HepG2 (cell line): ENCODE measurements around the gene EPB41. TPM values are rescaled to one million over a fixed set of nuclear protein-coding genes. Genes with fewer than 3 reads are reported as not detected.

Source experiments
- ATAC-seq: fragments of 200-7000 bp; cut with Tn5 transposase; 3 replicates; pipeline ENCODE4 v1.9.1; 2020; ENCODE audit warnings: mild to moderate bottlenecking, moderate library complexity
- BruUV-seq: library from RNA; stranded (reverse); fragments of 400-500 nt; replicated peaks from 2 replicates; lab custom pipeline; 2021; lab: Mats Ljungman, UMichigan
- CTCF ChIA-PET: fragments of 300-600 bp; formaldehyde crosslinking; extraction: SDS; loops from one replicate; lab custom pipeline; 2021; ENCODE audit warnings: low total read pairs, inconsistent platforms, low intra/inter-chr PET ratio; lab: Yijun Ruan, JAX
- POLR2A ChIA-PET: fragments of 350-600 bp; sonication (Branson Sonifier 250); formaldehyde crosslinking; loops from one replicate; lab custom pipeline; 2020; ENCODE audit warnings: antibody characterized with exemption, inconsistent platforms; lab: Yijun Ruan, JAX
- DNase-seq: peaks from one replicate; pipeline ENCODE4 v3.0.0-alpha.2; 2015; ENCODE audit warnings: low spot score
- FAIRE-seq: peaks from 3 replicates; lab custom pipeline; 2011; peaks lifted over from hg19 to GRCh38; lab: Jason Lieb, UNC
- H2AFZ ChIP-seq: one replicate; pipeline ENCODE4 v1.6.1; 2011; ENCODE audit warnings: low read length, inconsistent platforms
- H3K27ac ChIP-seq: fragments of 300-600 bp; 3 replicates; pipeline ENCODE4 v1.8.0; 2011; ENCODE audit warnings: mixed run types, mild to moderate bottlenecking, mixed read lengths, low read length, inconsistent platforms; ENCODE audit not compliant: insufficient read depth; ENCODE audit errors: extremely low read length
- H3K27me3 ChIP-seq, 2 experiments: fragments of 200-600 bp in 1 of 2; 2 replicates in 1 of 2; 3 replicates in 1 of 2; pipeline versions ENCODE4 v1.6.0 to v1.8.0; 2011; ENCODE audit warnings: low read length in 2 of 2, mild to moderate bottlenecking in 2 of 2, moderate library complexity in 2 of 2, inconsistent platforms in 1 of 2; ENCODE audit not compliant: insufficient read depth in 2 of 2, control insufficient read depth in 1 of 2
- H3K36me3 ChIP-seq, 2 experiments: fragments of 200-600 bp in 1 of 2; replicated peaks in 1 of 2; 2 replicates in 1 of 2; 3 replicates in 1 of 2; pipeline versions ENCODE4 v1.5.1 to v1.8.0; 2011; ENCODE audit warnings: low read length in 2 of 2, inconsistent platforms in 1 of 2; ENCODE audit not compliant: insufficient read depth in 2 of 2, control insufficient read depth in 1 of 2
- H3K4me1 ChIP-seq: 2 replicates; pipeline ENCODE4 v1.5.1; 2012; ENCODE audit warnings: low read length, inconsistent platforms; ENCODE audit not compliant: insufficient read depth
- H3K4me2 ChIP-seq: 2 replicates; pipeline ENCODE4 v1.6.0; 2011; ENCODE audit warnings: low read depth, low read length, inconsistent platforms
- H3K4me3 ChIP-seq, 3 experiments: fragments of 200-600 bp in 1 of 3; sonication (generic), shearing (Covaris generic) in 1 of 3; replicated peaks in 1 of 3; 2 replicates each; pipeline ENCODE4 v1.5.1; 2011 to 2016; ENCODE audit warnings: low read length in 3 of 3, inconsistent platforms in 2 of 3, low read depth in 2 of 3, mild to moderate bottlenecking in 2 of 3, control low read depth in 1 of 3, mixed read lengths in 1 of 3; ENCODE audit not compliant: insufficient read depth in 1 of 3
- H3K79me2 ChIP-seq: one replicate; pipeline ENCODE4 v1.6.1; 2011; ENCODE audit warnings: low read length, inconsistent platforms; ENCODE audit not compliant: insufficient read depth
- H3K9ac ChIP-seq: 2 replicates; pipeline ENCODE4 v1.6.0; 2011; ENCODE audit warnings: mild to moderate bottlenecking, low read depth, low read length, inconsistent platforms; ENCODE audit not compliant: insufficient read depth
- H3K9me3 ChIP-seq: 2 replicates; pipeline ENCODE4 v1.5.1; 2012; ENCODE audit warnings: mild to moderate bottlenecking, low read length
- H4K20me1 ChIP-seq: 2 replicates; pipeline ENCODE4 v1.6.0; 2011; ENCODE audit warnings: inconsistent platforms, mild to moderate bottlenecking, low read length, moderate library complexity; ENCODE audit not compliant: insufficient read depth
- AGO2 ChIP-seq: fragments of 200-400 bp; formaldehyde crosslinking; optimal IDR thresholded peaks from 2 replicates; pipeline ENCODE3; 2017; ENCODE audit warnings: mild to moderate bottlenecking, low read depth, low read length, moderate library complexity
- HOXA7 ChIP-seq: sonication (generic); formaldehyde crosslinking; IDR thresholded peaks from 2 replicates; pipeline ENCODE4 v1.8.1; 2022; ENCODE audit warnings: mild to moderate bottlenecking, missing genetic modification reagents, moderate library complexity
- MBNL3 ChIP-seq: fragments of 250-450 bp; sonication (Bioruptor Pico); conservative IDR thresholded peaks from 2 replicates; pipeline ENCODE4 v1.8.0; 2022; ENCODE audit warnings: mild to moderate bottlenecking, inconsistent platforms
- SOX13 ChIP-seq, 3 experiments: fragments of 450-650 bp in 1 of 3; sonication (generic) in 1 of 3; formaldehyde crosslinking in 1 of 3; IDR thresholded peaks in 2 of 3; conservative IDR thresholded peaks in 1 of 3; 2 replicates each; pipeline versions ENCODE4 v1.5.0 to v1.6.1; 2016 to 2020; ENCODE audit warnings: antibody characterized with exemption in 1 of 3, mild to moderate bottlenecking in 1 of 3, missing compliant biosample characterization in 1 of 3, missing genetic modification reagents in 1 of 3, moderate library complexity in 1 of 3
- TOE1 ChIP-seq: sonication (generic); formaldehyde crosslinking; IDR thresholded peaks from 2 replicates; pipeline ENCODE4 v1.4.0; 2020; ENCODE audit warnings: mild to moderate bottlenecking, missing genetic modification reagents
- ZBED4 ChIP-seq: sonication (generic); formaldehyde crosslinking; IDR thresholded peaks from 2 replicates; pipeline ENCODE4 v1.4.0; 2020; ENCODE audit warnings: missing genetic modification reagents, borderline replicate concordance
- ZFP91 ChIP-seq: sonication (generic); formaldehyde crosslinking; IDR thresholded peaks from 2 replicates; pipeline ENCODE4 v1.9.0; 2022; ENCODE audit warnings: missing genetic modification reagents, mild to moderate bottlenecking, borderline replicate concordance
- ZFY ChIP-seq: sonication (generic); formaldehyde crosslinking; IDR thresholded peaks from 2 replicates; pipeline ENCODE4 v1.4.0; 2020; ENCODE audit warnings: missing genetic modification reagents
- ZNF577 ChIP-seq: sonication (generic); formaldehyde crosslinking; IDR thresholded peaks from 2 replicates; pipeline ENCODE4 v1.4.0; 2020; ENCODE audit warnings: mild to moderate bottlenecking, low read depth, missing genetic modification reagents, borderline replicate concordance
- ZNF644 ChIP-seq: IDR thresholded peaks from 2 replicates; pipeline ENCODE4 v1.6.1; 2016; ENCODE audit warnings: low read depth
- ZNF674 ChIP-seq: sonication (generic); formaldehyde crosslinking; IDR thresholded peaks from 2 replicates; pipeline ENCODE4 v1.5.0; 2020; ENCODE audit warnings: low read depth, mild to moderate bottlenecking, missing genetic modification reagents
- ZNF768 ChIP-seq: sonication (generic); formaldehyde crosslinking; IDR thresholded peaks from 2 replicates; pipeline ENCODE4 v1.4.0; 2020; ENCODE audit warnings: missing genetic modification reagents
- WGBS: methylation state at CpG from one replicate; pipeline ENCODE4 v1.1.6; 2017; ENCODE audit warnings: low lambda C conversion rate; 5-methylcytosine and 5-hydroxymethylcytosine counted together
- in situ Hi-C: cut with HindIII; loops from 2 replicates; pipeline ENCODE4 v1.10.0; 2017; ENCODE audit warnings: low pct_unique_long_range_greater_than_20kb; ENCODE audit not compliant: extremely low pct_ligation_motif_present
- intact Hi-C: fragments of 100-400 bp; cut with micrococcal nuclease; formaldehyde crosslinking; loops from one replicate; pipeline ENCODE4 v1.10.0; 2022; ENCODE audit not compliant: unreplicated experiment
- polyA plus RNA-seq, 8 experiments: library from polyadenylated mRNA; depleted of rRNA in 3 of 8; stranded (reverse) in 7 of 8; unstranded in 1 of 8; fragments of >200 nt; fragmentation: Illumina TruSeq in 4 of 8; extraction: Trizol in 4 of 8; gene quantifications; 2 replicates each; pipeline versions ENCODE4 v1.2.1 to v1.2.3, GENCODE V29; 2011 to 2016; ENCODE audit warnings: low read depth in 4 of 8, missing spikeins in 1 of 8, mixed read lengths in 1 of 8; ENCODE audit not compliant: insufficient read depth in 1 of 8
- total RNA-seq, 5 experiments: library from RNA; depleted of rRNA; stranded (reverse); fragments of >200 nt; fragmentation: Illumina TruSeq; extraction: Trizol; gene quantifications; 2 replicates each; pipeline ENCODE4 v1.2.3, GENCODE V29; 2016; ENCODE audit warnings: low read depth in 1 of 5

The EPB41 gene
- total and polyA plus RNA-seq, 2 of the 13 experiments (the other 11 are each of a cell fraction or from before 2014, with no cell fraction given): 34.5 to 46.7 TPM

- BruUV-seq: no TSS peak
- POLR2A ChIA-PET: interaction anchor here (1.5 kb wide), 1 partner anchor 34 kb away, joined by 3 read pairs; no protein-coding TSS in a partner anchor
- no peak overlapping the region for H2AFZ ChIP-seq
Measured at GRCh38 chr1:29122682-29123052, 208.3 kb downstream of the EPB41 start.

More at GRCh38 chr1:29122682-29123052, 208.3 kb downstream of the EPB41 start:
- Histone ChIP-seq H3K4me2 (peak overlapping the region; percentile 96; the same call in 1 of the 2 replicates), H3K27ac (no peak overlapping the region), H3K9me3 (no peaks in the 10 kb centered on the region), H3K4me3 (no peak overlapping the region; a peak in 1 of 6 replicates), H3K36me3 (peaks cover under 1 to 1% of the 10 kb centered on the region in 2 experiments; a peak in 2 of 5 replicates), H3K79me2 (no peaks in the 10 kb centered on the region), H3K27me3 (peaks cover 0 to 9% of the 10 kb centered on the region in 2 experiments; a peak in 1 of 5 replicates), H4K20me1 (no peaks in the 10 kb centered on the region), H3K4me1 (peaks cover 16% of the 10 kb centered on the region), H3K9ac (no peak overlapping the region)
- DNase-seq: no peak
- CTCF ChIA-PET: no interaction called here
- WGBS: 91% methylated on average over 28 of the region's 34 CpGs
- TF ChIP-seq ZNF577 (CRISPR knock-in tag) (no peak), MBNL3 (CRISPR knock-in tag) (no peak), ZNF644 (CRISPR knock-in tag) (no peak), TOE1 (CRISPR knock-in tag) (no peak), ZBED4 (no peak), ZNF768 (0 out of 2 replicates have a peak, but pooled peaks have one; percentile 6), HOXA7 (CRISPR knock-in tag) (no peak), ZNF674 (CRISPR knock-in tag) (no peak), AGO2 (peak; percentile 8), SOX13 (IDR thresholded peaks at IDR 0.05) (no peak), SOX13 (CRISPR knock-in tag; conservative IDR thresholded peaks at IDR 0.05 in 1 of 2, IDR thresholded peaks at IDR 0.05 in 1 of 2) (no peak), ZFY (CRISPR knock-in tag) (no peak), ZFP91 (CRISPR knock-in tag) (peak; percentile 8; the same call in 1 of the 2 replicates)
- in situ Hi-C loops (loop anchor here (10.0 kb wide), 1 partner anchor 238 kb away; no protein-coding TSS in a partner anchor), intact Hi-C loops (loop anchor here (10.0 kb wide), 1 partner anchor 238 kb away; no protein-coding TSS in a partner anchor)
- ATAC-seq: no peak
- FAIRE-seq: no peak
